WERI-Rb-1 (cell line): ENCODE measurements around the gene USP6NL.

Experiments used
- DNase-seq: peaks from one replicate; pipeline ENCODE4 v3.0.0-alpha.2; 2020
- H3K27ac ChIP-seq: fragments of 250-450 bp; sonication (Bioruptor Pico); 2 replicates; pipeline ENCODE4 v1.5.1; 2020; ENCODE audit warnings: mild to moderate bottlenecking, moderate library complexity
- H3K27me3 ChIP-seq: fragments of 250-450 bp; sonication (Bioruptor Pico); 2 replicates; pipeline ENCODE4 v1.5.1; 2021; ENCODE audit warnings: mild to moderate bottlenecking, low read depth, moderate library complexity; ENCODE audit not compliant: insufficient read depth, severe bottlenecking
- H3K36me3 ChIP-seq: fragments of 250-450 bp; sonication (Bioruptor Pico); 2 replicates; pipeline ENCODE4 v1.5.1; 2020; ENCODE audit warnings: mild to moderate bottlenecking, moderate library complexity
- H3K4me3 ChIP-seq: 2 replicates; pipeline ENCODE4 v1.5.1; 2011; ENCODE audit warnings: low read depth, mild to moderate bottlenecking, control low read depth, low read length
- H3K9me3 ChIP-seq: fragments of 250-450 bp; sonication (Bioruptor Pico); 2 replicates; pipeline ENCODE4 v1.5.1; 2021; ENCODE audit warnings: mild to moderate bottlenecking, moderate library complexity; ENCODE audit not compliant: severe bottlenecking
- CTCF ChIP-seq: IDR thresholded peaks from 2 replicates; pipeline ENCODE4 v1.5.1; 2011; ENCODE audit warnings: low read depth, mild to moderate bottlenecking, control low read depth, inconsistent platforms, low read length

USP6NL gene

GRCh38 chr10:11541296-11541695 is 70.2 kb downstream of the USP6NL start:
- H3K9me3 ChIP-seq, result no peaks in the 10 kb centered on the region
- no peaks in the 10 kb centered on the region for H3K36me3 ChIP-seq
- DNase-seq, result no peak
- TF ChIP-seq CTCF, result no peak
- no peaks in the 10 kb centered on the region for H3K27me3 ChIP-seq
- no peak overlapping the region for H3K27ac ChIP-seq
- no peak overlapping the region for H3K4me3 ChIP-seq

GRCh38 chr10:11539191-11539868 is 72.1 kb downstream of the USP6NL start:
- no peak for DNase-seq
- Histone ChIP-seq H3K4me3 (no peak overlapping the region), H3K27ac (no peak overlapping the region), H3K36me3 (no peaks in the 10 kb centered on the region), H3K9me3 (no peaks in the 10 kb centered on the region), H3K27me3 (no peaks in the 10 kb centered on the region)
- TF ChIP-seq CTCF, result no peak

DNA sequence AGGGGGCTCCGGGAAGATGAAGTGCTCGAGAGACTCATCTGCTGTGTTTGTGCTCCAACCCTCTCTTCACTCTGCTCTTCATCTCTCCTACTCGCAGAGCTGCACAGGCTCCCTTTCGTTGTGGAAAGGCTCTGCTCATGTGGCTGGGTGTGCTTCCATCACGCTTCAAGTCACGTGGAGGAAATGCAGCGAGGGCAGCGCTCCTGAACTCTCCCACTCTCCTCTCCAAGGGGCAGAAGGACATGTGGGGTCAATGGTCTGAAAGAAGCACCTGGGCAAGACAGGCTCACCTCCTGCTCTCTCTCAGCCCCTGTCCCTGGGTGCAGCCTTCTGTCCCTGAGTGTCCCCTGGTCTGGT is 72.6 kb downstream of the USP6NL start:
- no peak overlapping the region for H3K27ac ChIP-seq
- H3K27me3 ChIP-seq, result no peaks in the 10 kb centered on the region
- DNase-seq, result no peak
- no peak for TF ChIP-seq CTCF
- H3K4me3 ChIP-seq, result no peak overlapping the region
- H3K36me3 ChIP-seq, result no peaks in the 10 kb centered on the region
- no peaks in the 10 kb centered on the region for H3K9me3 ChIP-seq

DNA sequence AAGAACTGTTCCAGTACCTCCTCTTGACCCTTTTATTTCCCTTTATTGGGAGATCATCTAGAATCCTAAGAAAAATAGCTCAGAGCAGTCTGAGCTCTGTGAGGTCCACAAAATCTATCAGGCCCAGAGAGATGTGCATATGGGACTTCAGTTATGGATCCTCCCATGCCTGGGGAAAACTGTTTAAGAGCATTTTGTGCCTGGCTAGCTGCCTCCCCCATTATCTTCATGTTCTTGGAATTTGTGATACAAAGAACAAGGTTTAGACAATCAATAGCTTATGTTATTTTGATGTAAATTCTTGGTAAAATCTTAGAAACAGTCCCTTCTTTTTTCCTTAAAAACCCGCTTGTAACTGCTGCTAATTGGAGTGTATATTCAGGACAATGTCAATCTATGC is 75.2 kb downstream of the USP6NL start:
- Histone ChIP-seq H3K27ac (no peak overlapping the region), H3K9me3 (no peaks in the 10 kb centered on the region), H3K27me3 (no peaks in the 10 kb centered on the region), H3K36me3 (no peaks in the 10 kb centered on the region), H3K4me3 (no peak overlapping the region)
- no peak for TF ChIP-seq CTCF
- no peak for DNase-seq

DNA sequence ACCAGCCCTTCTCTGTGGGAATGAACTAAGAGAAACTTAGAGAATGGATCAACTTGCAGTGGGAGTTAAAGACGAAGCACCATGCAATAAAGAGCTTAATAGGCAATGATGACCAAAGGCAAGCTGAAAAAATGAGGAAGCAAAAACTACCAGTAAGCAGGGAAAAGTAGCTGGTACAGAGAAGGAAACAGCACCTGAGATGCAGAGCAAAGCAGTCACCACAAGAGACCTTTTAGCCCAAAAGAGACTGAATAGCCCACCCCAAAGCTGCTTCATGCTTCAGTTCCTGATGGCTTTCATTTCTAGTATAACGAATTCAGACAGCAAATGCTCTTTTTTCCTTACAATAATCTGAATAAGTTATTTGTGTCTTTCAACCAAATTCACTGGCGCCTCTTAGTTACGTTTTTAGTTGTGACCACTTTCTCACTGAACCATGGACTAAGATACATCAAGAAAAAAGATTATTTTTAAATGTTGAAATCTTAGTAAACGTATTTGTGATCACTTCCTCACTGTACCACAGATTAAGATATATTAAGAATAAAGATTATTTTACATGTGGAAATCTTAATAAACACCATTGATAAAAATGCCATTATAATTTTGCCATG is 76.0 kb downstream of the USP6NL start:
- no peak for DNase-seq
- TF ChIP-seq CTCF, result no peak
- Histone ChIP-seq H3K4me3 (no peak overlapping the region), H3K9me3 (no peaks in the 10 kb centered on the region), H3K27me3 (no peaks in the 10 kb centered on the region), H3K27ac (no peak overlapping the region), H3K36me3 (no peaks in the 10 kb centered on the region)

DNA sequence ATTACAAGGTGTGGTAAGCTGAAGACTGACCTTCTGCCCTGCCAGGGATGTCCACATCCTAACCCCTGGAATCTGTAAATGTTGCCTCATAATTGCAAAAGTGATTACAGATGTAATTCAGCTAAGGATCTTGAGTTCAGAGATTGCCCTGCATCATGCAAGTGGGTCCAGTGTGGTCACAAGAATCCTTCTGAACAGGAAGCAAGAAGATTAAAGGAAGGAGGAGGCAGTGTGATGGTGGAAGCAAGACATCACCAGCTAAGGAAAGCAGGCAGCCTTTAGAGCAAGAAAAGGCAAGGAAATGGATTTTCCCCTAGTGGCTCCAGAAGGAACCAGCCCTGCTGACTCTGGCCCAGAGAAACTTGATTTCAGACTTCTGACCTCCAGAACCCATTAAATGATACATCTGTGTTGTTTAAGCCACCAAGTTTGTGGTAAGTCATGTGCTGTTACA is 78.1 kb downstream of the USP6NL start:
- Histone ChIP-seq H3K4me3 (no peak overlapping the region), H3K27me3 (no peaks in the 10 kb centered on the region), H3K36me3 (no peaks in the 10 kb centered on the region), H3K27ac (no peak overlapping the region), H3K9me3 (no peaks in the 10 kb centered on the region)
- TF ChIP-seq CTCF, result no peak
- no peak for DNase-seq
